HepG2 (cell line): ENCODE measurements around the gene MMP17.
"Not testable (repeated sequence)": the region's sequence is repeated elsewhere in the genome, so short reads cannot be mapped to it uniquely, and the experiment has no call there.

Experiments used
- HIVEP1 ChIP-seq: sonication (generic); formaldehyde crosslinking; IDR thresholded peaks from 2 replicates; pipeline ENCODE4 v1.4.0; 2020; ENCODE audit warnings: mild to moderate bottlenecking, missing genetic modification reagents
- NR2C2 ChIP-seq: sonication (generic); formaldehyde crosslinking; IDR thresholded peaks from 2 replicates; pipeline ENCODE4 v1.4.0; 2020; ENCODE audit warnings: missing genetic modification reagents, mild to moderate bottlenecking, moderate library complexity, borderline replicate concordance
- PATZ1 ChIP-seq: sonication (generic); formaldehyde crosslinking; IDR thresholded peaks from 2 replicates; pipeline ENCODE4 v1.4.0; 2020; ENCODE audit warnings: missing genetic modification reagents
- RAD21 ChIP-seq: fragments of 450-650 bp; formaldehyde crosslinking; IDR thresholded peaks from 2 replicates; pipeline ENCODE4 v1.5.0; 2020; ENCODE audit warnings: mild to moderate bottlenecking
- ZNF230 ChIP-seq: sonication (generic); formaldehyde crosslinking; IDR thresholded peaks from 2 replicates; pipeline ENCODE4 v1.4.0; 2020; ENCODE audit warnings: mild to moderate bottlenecking, missing genetic modification reagents
- ZNF296 ChIP-seq: sonication (generic); formaldehyde crosslinking; conservative IDR thresholded peaks from 2 replicates; pipeline ENCODE4 v1.5.0; 2020; ENCODE audit warnings: mild to moderate bottlenecking, missing genetic modification reagents
- ZNF501 ChIP-seq: sonication (generic); formaldehyde crosslinking; IDR thresholded peaks from 2 replicates; pipeline ENCODE4 v1.5.1; 2020; ENCODE audit warnings: mild to moderate bottlenecking, moderate library complexity, missing genetic modification reagents

GRCh38 chr12:131874972-131875371 is 46.8 kb downstream of the MMP17 start:
- not testable (repeated sequence) for TF ChIP-seq NR2C2 (CRISPR knock-in tag); RAD21 (CRISPR knock-in tag); ZNF501 (CRISPR knock-in tag); ZNF296 (CRISPR knock-in tag); HIVEP1; PATZ1 (CRISPR knock-in tag); ZNF230 (CRISPR knock-in tag)
